Measurements from ENCODE around the gene KLK1.
"Not testable (repeated sequence)": the region's sequence is repeated elsewhere in the genome, so short reads cannot be mapped to it uniquely, and the experiment has no call there.

DNA sequence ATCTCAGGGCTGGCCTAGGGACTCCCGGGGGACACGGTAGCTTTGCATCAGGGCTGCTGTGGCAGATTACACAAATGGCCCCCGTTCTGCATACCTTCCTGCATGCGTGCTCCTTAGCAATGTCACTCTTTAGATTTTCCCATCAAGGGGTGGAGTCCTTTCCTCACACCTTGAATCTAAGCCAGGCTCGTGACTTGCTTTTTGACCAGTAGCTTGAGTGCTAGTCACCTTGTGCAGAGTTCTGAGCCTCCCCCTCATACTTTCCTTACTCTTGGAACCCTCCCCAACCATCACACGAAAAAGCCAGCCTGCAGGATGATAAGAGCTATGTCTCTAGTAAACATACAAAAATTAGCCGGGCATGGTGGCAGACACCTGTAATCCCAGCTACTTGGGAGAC is 50.1 kb downstream of the KLK1 start:
- TF ChIP-seq, protein P1, sequence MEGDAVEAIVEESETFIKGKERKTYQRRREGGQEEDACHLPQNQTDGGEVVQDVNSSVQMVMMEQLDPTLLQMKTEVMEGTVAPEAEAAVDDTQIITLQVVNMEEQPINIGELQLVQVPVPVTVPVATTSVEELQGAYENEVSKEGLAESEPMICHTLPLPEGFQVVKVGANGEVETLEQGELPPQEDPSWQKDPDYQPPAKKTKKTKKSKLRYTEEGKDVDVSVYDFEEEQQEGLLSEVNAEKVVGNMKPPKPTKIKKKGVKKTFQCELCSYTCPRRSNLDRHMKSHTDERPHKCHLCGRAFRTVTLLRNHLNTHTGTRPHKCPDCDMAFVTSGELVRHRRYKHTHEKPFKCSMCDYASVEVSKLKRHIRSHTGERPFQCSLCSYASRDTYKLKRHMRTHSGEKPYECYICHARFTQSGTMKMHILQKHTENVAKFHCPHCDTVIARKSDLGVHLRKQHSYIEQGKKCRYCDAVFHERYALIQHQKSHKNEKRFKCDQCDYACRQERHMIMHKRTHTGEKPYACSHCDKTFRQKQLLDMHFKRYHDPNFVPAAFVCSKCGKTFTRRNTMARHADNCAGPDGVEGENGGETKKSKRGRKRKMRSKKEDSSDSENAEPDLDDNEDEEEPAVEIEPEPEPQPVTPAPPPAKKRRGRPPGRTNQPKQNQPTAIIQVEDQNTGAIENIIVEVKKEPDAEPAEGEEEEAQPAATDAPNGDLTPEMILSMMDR (IDR thresholded peaks at IDR 0.05) = not testable (repeated sequence)
- not testable (repeated sequence) for TF ChIP-seq POLR2A (IDR thresholded peaks at IDR 0.05)

Measured in right lobe of liver (tissue), 4 donors.